Neural progenitor cell (in vitro differentiated cells): ENCODE results near the gene ITGA2B.

Source experiments
- CTCF ChIP-seq: fragments of 200-600 bp; sonication (generic); IDR thresholded peaks from 2 replicates; pipeline ENCODE4 v1.5.1; 2017; ENCODE audit warnings: antibody characterized with exemption, mild to moderate bottlenecking
- EZH2 ChIP-seq: fragments of 200-600 bp; sonication (generic); IDR thresholded peaks from 2 replicates; pipeline ENCODE4 v1.6.1; 2017; ENCODE audit warnings: antibody characterized with exemption, mild to moderate bottlenecking, moderate library complexity
- EZH2phosphoT487 ChIP-seq: fragments of 200-600 bp; sonication (generic); IDR thresholded peaks from 2 replicates; pipeline ENCODE4 v1.6.1; 2017; ENCODE audit warnings: antibody characterized with exemption

- TF ChIP-seq CTCF = no peak
- TF ChIP-seq EZH2phosphoT487 = no peak
- TF ChIP-seq EZH2 = no peak
Observed at GRCh38 chr17:44386182-44386525, 3.3 kb downstream of the ITGA2B start.
